GM18870 (cell line): Measurements from ENCODE around the gene SSH3.

Source experiments
- ATAC-seq: cut with Tn5 transposase; IDR thresholded peaks from one replicate; pipeline ENCODE4 v1.9.1; 2021; ENCODE audit warnings: moderate library complexity; ENCODE audit not compliant: unreplicated experiment

Gene SSH3

GRCh38 chr11:67332081-67332691 lies 28.9 kb downstream of the SSH3 start:
- ATAC-seq: no peak

- ATAC-seq: no peak
These were observed 33.9 kb downstream of the SSH3 start for GRCh38 chr11:67337257-67337656.

- ATAC-seq: no peak
These were observed 40.9 kb downstream of the SSH3 start for GRCh38 chr11:67344264-67344663.

- ATAC-seq: no peak
These were observed 42.1 kb downstream of the SSH3 start for GRCh38 chr11:67345247-67345919.

- no peak for ATAC-seq
These were observed 42.8 kb downstream of the SSH3 start for GRCh38 chr11:67345920-67346819.

- ATAC-seq: no peak
These were observed 44.8 kb downstream of the SSH3 start for GRCh38 chr11:67347964-67348749.

GRCh38 chr11:67349036-67349435 lies 45.7 kb downstream of the SSH3 start:
- ATAC-seq: no peak

- no peak for ATAC-seq
These were observed 46.1 kb downstream of the SSH3 start for GRCh38 chr11:67349457-67349856.

- no peak for ATAC-seq
These were observed 46.7 kb downstream of the SSH3 start for GRCh38 chr11:67349928-67350465.

- ATAC-seq: no peak
These were observed 48.1 kb downstream of the SSH3 start for GRCh38 chr11:67351275-67352005.

GRCh38 chr11:67352546-67353316 lies 49.4 kb downstream of the SSH3 start:
- ATAC-seq: no peak

GRCh38 chr11:67353317-67354074 lies 50.2 kb downstream of the SSH3 start, which contains the start of gene POLD4:
TSS of gene POLD4 (minus strand) at chr11:67353546. CDS start at chr11:67353399, 147 bp downstream.
- ATAC-seq: peak; percentile 71

- ATAC-seq: no peak
These were observed 51.0 kb downstream of the SSH3 start for GRCh38 chr11:67354075-67355022.

GRCh38 chr11:67355023-67355793 lies 51.9 kb downstream of the SSH3 start:
- ATAC-seq: no peak

- no peak for ATAC-seq
These were observed 52.6 kb downstream of the SSH3 start for GRCh38 chr11:67355794-67356386.

- no peak for ATAC-seq
These were observed 53.1 kb downstream of the SSH3 start for GRCh38 chr11:67356387-67356863.
